ENCODE data around the gene KCTD6.

Gene KCTD6

DNA sequence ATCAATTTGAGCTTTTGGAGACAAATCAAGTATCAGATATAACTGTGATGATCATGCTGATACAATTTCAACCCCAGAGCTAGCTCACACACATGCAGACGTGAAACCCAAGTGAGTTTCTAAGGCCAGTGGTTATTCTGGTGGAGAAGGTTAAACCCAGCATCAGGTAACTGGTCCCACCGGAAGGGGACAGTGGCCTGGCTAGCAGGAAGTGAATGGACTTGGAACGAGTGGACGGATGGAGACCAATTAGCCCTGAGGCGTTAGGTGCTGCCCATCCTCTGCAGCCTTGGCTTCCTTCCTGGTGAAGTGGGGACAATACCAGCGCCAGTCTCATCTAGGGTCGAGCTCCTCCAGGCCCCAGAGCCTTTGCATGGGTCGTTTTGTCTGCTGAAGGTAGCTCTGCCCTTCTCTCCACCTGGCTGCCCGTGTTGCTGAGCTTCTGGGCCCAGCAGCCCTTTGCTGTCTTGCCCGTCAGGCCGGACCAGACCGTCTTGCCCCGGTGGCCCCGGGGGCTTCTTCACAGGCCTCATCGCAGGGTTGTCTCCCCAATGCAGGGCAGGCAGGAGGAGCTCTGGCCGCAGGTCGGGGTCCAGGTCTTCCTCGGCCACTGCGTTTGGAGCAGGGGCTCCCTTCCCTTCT is 915 bp upstream of the KCTD6 start:
- H3K4me3 ChIP-seq (replicated peaks; ENCODE audit: insufficient read depth, low read length), result peak overlapping the region; percentile 49
- DNase-seq (ENCODE audit: low read depth in 1 of 2, low spot score in 1 of 2), result no peak
- no peak overlapping the region for H3K27ac ChIP-seq (replicated peaks)
- no peaks in the 10 kb centered on the region for H3K27me3 ChIP-seq (ENCODE audit: insufficient read depth, poor library complexity, severe bottlenecking)
- no peak for TF ChIP-seq POLR2AphosphoS5 (IDR thresholded peaks at IDR 0.05; ENCODE audit: low read depth)
- TF ChIP-seq, protein P1, sequence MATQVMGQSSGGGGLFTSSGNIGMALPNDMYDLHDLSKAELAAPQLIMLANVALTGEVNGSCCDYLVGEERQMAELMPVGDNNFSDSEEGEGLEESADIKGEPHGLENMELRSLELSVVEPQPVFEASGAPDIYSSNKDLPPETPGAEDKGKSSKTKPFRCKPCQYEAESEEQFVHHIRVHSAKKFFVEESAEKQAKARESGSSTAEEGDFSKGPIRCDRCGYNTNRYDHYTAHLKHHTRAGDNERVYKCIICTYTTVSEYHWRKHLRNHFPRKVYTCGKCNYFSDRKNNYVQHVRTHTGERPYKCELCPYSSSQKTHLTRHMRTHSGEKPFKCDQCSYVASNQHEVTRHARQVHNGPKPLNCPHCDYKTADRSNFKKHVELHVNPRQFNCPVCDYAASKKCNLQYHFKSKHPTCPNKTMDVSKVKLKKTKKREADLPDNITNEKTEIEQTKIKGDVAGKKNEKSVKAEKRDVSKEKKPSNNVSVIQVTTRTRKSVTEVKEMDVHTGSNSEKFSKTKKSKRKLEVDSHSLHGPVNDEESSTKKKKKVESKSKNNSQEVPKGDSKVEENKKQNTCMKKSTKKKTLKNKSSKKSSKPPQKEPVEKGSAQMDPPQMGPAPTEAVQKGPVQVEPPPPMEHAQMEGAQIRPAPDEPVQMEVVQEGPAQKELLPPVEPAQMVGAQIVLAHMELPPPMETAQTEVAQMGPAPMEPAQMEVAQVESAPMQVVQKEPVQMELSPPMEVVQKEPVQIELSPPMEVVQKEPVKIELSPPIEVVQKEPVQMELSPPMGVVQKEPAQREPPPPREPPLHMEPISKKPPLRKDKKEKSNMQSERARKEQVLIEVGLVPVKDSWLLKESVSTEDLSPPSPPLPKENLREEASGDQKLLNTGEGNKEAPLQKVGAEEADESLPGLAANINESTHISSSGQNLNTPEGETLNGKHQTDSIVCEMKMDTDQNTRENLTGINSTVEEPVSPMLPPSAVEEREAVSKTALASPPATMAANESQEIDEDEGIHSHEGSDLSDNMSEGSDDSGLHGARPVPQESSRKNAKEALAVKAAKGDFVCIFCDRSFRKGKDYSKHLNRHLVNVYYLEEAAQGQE (IDR thresholded peaks at IDR 0.05; ENCODE audit: insufficient replicate concordance, low read depth), result no peak
- no peak for TF ChIP-seq GABPA (IDR thresholded peaks at IDR 0.05; ENCODE audit: low read depth)
- TF ChIP-seq SPI1 (IDR thresholded peaks at IDR 0.05; ENCODE audit: borderline replicate concordance, low read depth), result no peak
- TF ChIP-seq, protein P2, sequence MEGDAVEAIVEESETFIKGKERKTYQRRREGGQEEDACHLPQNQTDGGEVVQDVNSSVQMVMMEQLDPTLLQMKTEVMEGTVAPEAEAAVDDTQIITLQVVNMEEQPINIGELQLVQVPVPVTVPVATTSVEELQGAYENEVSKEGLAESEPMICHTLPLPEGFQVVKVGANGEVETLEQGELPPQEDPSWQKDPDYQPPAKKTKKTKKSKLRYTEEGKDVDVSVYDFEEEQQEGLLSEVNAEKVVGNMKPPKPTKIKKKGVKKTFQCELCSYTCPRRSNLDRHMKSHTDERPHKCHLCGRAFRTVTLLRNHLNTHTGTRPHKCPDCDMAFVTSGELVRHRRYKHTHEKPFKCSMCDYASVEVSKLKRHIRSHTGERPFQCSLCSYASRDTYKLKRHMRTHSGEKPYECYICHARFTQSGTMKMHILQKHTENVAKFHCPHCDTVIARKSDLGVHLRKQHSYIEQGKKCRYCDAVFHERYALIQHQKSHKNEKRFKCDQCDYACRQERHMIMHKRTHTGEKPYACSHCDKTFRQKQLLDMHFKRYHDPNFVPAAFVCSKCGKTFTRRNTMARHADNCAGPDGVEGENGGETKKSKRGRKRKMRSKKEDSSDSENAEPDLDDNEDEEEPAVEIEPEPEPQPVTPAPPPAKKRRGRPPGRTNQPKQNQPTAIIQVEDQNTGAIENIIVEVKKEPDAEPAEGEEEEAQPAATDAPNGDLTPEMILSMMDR (IDR thresholded peaks at IDR 0.05; ENCODE audit: insufficient read depth, low read length), result no peak

DNA sequence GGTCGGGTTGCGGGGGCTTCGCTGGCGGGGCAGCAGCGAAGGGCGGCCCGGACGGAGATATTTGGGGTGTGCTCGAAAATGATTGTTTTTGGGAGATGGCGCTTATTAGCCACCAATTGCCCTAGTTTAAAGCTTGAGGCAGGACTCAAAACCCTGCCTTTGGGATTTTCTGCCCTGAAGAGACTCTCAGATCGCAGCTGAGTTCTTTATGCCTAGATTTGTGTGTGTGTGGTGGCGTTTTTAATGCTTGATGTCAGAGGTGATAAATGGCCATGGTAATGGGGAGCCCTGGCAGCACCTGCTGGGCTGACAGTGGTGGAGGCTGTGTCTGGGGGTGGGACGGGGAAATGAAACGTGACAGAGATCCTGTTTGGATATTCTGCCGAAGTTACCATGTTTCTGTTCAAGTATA is 604 bp downstream of the KCTD6 start:
- Histone ChIP-seq H3K27ac (replicated peaks) (no peak overlapping the region), H3K4me3 (replicated peaks; ENCODE audit: insufficient read depth, low read length) (peak overlapping the region; percentile 80), H3K27me3 (ENCODE audit: insufficient read depth, poor library complexity, severe bottlenecking) (no peaks in the 10 kb centered on the region)
- TF ChIP-seq POLR2AphosphoS5 (IDR thresholded peaks at IDR 0.05; ENCODE audit: low read depth) (no peak), SPI1 (IDR thresholded peaks at IDR 0.05; ENCODE audit: borderline replicate concordance, low read depth) (no peak), GABPA (IDR thresholded peaks at IDR 0.05; ENCODE audit: low read depth) (no peak)
- TF ChIP-seq, protein P2 (IDR thresholded peaks at IDR 0.05; ENCODE audit: insufficient read depth, low read length), result no peak
- TF ChIP-seq, protein P1 (IDR thresholded peaks at IDR 0.05; ENCODE audit: insufficient replicate concordance, low read depth), result no peak
- peak in 1 of 2 experiments; percentile 20 for DNase-seq (ENCODE audit: low read depth in 1 of 2, low spot score in 1 of 2)

DNA sequence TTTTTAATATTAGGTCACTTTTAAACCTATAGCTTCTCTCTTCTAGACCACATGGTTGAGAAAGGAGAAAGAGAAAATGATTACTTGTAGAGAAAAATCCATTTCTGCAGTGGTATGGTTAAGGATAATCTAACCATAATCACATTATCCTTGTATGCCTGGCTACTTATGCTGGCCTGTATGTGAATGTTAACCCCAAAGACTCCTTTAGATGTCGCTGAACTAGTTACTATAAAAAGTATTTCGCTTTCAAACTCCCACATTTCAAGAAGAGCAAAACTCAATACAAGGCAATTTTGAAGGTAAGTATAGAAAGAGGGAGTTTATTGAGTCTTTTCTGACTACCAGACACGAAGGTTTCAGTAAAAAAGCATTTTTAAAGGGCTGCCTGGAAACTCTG is 2.2 kb downstream of the KCTD6 start:
- Histone ChIP-seq H3K4me3 (replicated peaks; ENCODE audit: insufficient read depth, low read length) (no peak overlapping the region), H3K27ac (replicated peaks) (no peak overlapping the region), H3K27me3 (ENCODE audit: insufficient read depth, poor library complexity, severe bottlenecking) (no peaks in the 10 kb centered on the region)
- TF ChIP-seq SPI1 (IDR thresholded peaks at IDR 0.05; ENCODE audit: borderline replicate concordance, low read depth) (no peak), GABPA (IDR thresholded peaks at IDR 0.05; ENCODE audit: low read depth) (no peak), POLR2AphosphoS5 (IDR thresholded peaks at IDR 0.05; ENCODE audit: low read depth) (no peak)
- TF ChIP-seq, protein P2 (IDR thresholded peaks at IDR 0.05; ENCODE audit: insufficient read depth, low read length), result no peak
- TF ChIP-seq, protein P1 (IDR thresholded peaks at IDR 0.05; ENCODE audit: insufficient replicate concordance, low read depth), result no peak
- DNase-seq (ENCODE audit: low read depth in 1 of 2, low spot score in 1 of 2), result no peak

All from HL-60 (cell line).